H9 (cell line): ENCODE results near the gene SST. TPM values are rescaled to one million over a fixed set of nuclear protein-coding genes. Genes with fewer than 3 reads are reported as not detected.

Source experiments
- DNase-seq: peaks from one replicate; pipeline ENCODE4 v3.0.0-alpha.2; 2017
- H2AFZ ChIP-seq: one replicate; pipeline ENCODE4 v1.6.1; 2013; ENCODE audit warnings: mild to moderate bottlenecking, low read length, control low read depth, moderate library complexity
- H2AK5ac ChIP-seq: 2 replicates; pipeline ENCODE4 v1.6.1; 2013; ENCODE audit warnings: low read length, control low read depth, mixed read lengths; ENCODE audit not compliant: insufficient read length
- H2BK120ac ChIP-seq: one replicate; pipeline ENCODE4 v1.6.1; 2013; ENCODE audit warnings: low read depth, mild to moderate bottlenecking, low read length, control low read depth, inconsistent platforms; ENCODE audit not compliant: poor library complexity, severe bottlenecking
- H2BK12ac ChIP-seq: 2 replicates; pipeline ENCODE4 v1.6.1; 2013; ENCODE audit warnings: low read length, control low read depth, mixed read lengths, low read depth; ENCODE audit not compliant: insufficient read length
- H2BK15ac ChIP-seq: 2 replicates; pipeline ENCODE4 v1.6.1; 2013; ENCODE audit warnings: low read depth, low read length, control low read depth
- H2BK20ac ChIP-seq: one replicate; pipeline ENCODE4 v1.6.1; 2013; ENCODE audit warnings: low read depth, mild to moderate bottlenecking, low read length, control low read depth, inconsistent platforms; ENCODE audit not compliant: poor library complexity, severe bottlenecking
- H2BK5ac ChIP-seq: 2 replicates; pipeline ENCODE4 v1.6.1; 2013; ENCODE audit warnings: low read length, control low read depth, mixed read lengths; ENCODE audit not compliant: insufficient read length
- H3K14ac ChIP-seq: 2 replicates; pipeline ENCODE4 v1.6.1; 2013; ENCODE audit warnings: low read length, control low read depth; ENCODE audit not compliant: insufficient read depth
- H3K18ac ChIP-seq: 2 replicates; pipeline ENCODE4 v1.6.1; 2013; ENCODE audit warnings: low read depth, mild to moderate bottlenecking, mixed read lengths, low read length, control low read depth; ENCODE audit not compliant: insufficient read length
- H3K23ac ChIP-seq: 2 replicates; pipeline ENCODE4 v1.6.1; 2013; ENCODE audit warnings: low read length, control low read depth, mixed read lengths, low read depth; ENCODE audit not compliant: insufficient read length
- H3K23me2 ChIP-seq: 2 replicates; pipeline ENCODE4 v1.6.1; 2013; ENCODE audit warnings: low read depth, mild to moderate bottlenecking, mixed read lengths, low read length, control low read depth; ENCODE audit not compliant: insufficient read length, poor library complexity, severe bottlenecking
- H3K27ac ChIP-seq: 2 replicates; pipeline ENCODE4 v1.5.1; 2013; ENCODE audit warnings: low read length, control low read depth, mixed read lengths, low read depth; ENCODE audit not compliant: insufficient read length
- H3K27me3 ChIP-seq: 2 replicates; pipeline ENCODE4 v1.6.1; 2013; ENCODE audit warnings: low read length, control low read depth, inconsistent platforms; ENCODE audit not compliant: insufficient read depth
- H3K4ac ChIP-seq: 2 replicates; pipeline ENCODE4 v1.6.1; 2013; ENCODE audit warnings: low read depth, mild to moderate bottlenecking, control low read depth, inconsistent platforms, low read length, moderate library complexity
- H3K4me1 ChIP-seq: 2 replicates; pipeline ENCODE4 v1.6.1; 2013; ENCODE audit warnings: low read length, control low read depth, inconsistent platforms; ENCODE audit not compliant: insufficient read depth
- H3K4me2 ChIP-seq: 2 replicates; pipeline ENCODE4 v1.6.1; 2013; ENCODE audit warnings: low read length, control low read depth, mixed read lengths; ENCODE audit not compliant: insufficient read length, insufficient read depth
- H3K56ac ChIP-seq: 2 replicates; pipeline ENCODE4 v1.6.1; 2013; ENCODE audit warnings: low read depth, mild to moderate bottlenecking, mixed read lengths, low read length, control low read depth; ENCODE audit not compliant: insufficient read length
- H3K79me1 ChIP-seq: 2 replicates; pipeline ENCODE4 v1.6.1; 2013; ENCODE audit warnings: low read depth, mild to moderate bottlenecking, moderate library complexity, low read length, control low read depth, inconsistent platforms; ENCODE audit not compliant: insufficient read depth, poor library complexity, severe bottlenecking
- H3K79me2 ChIP-seq: 2 replicates; pipeline ENCODE4 v1.6.1; 2013; ENCODE audit warnings: low read length, control low read depth, inconsistent platforms; ENCODE audit not compliant: insufficient read depth
- H3K9ac ChIP-seq: 2 replicates; pipeline ENCODE4 v1.6.1; 2013; ENCODE audit warnings: low read length, control low read depth, mixed read lengths; ENCODE audit not compliant: insufficient read length; ENCODE audit errors: extremely low read depth
- H3K9me3 ChIP-seq: one replicate; pipeline ENCODE4 v1.6.1; 2013; ENCODE audit warnings: low read depth, low read length, inconsistent platforms; ENCODE audit not compliant: control insufficient read depth
- H3T11ph ChIP-seq: one replicate; pipeline ENCODE4 v1.6.1; 2013; ENCODE audit warnings: mild to moderate bottlenecking, low read length, control low read depth, inconsistent platforms
- H4K20me1 ChIP-seq: one replicate; pipeline ENCODE4 v1.6.1; 2013; ENCODE audit not compliant: control insufficient read depth, insufficient read length, insufficient read depth
- H4K5ac ChIP-seq: 2 replicates; pipeline ENCODE4 v1.6.1; 2013; ENCODE audit warnings: low read depth, mild to moderate bottlenecking, mixed read lengths, low read length, control low read depth; ENCODE audit not compliant: insufficient read length
- H4K8ac ChIP-seq: replicated peaks from 2 replicates; pipeline ENCODE4 v1.6.1; 2013; ENCODE audit warnings: low read length, control low read depth, mixed read lengths, low read depth; ENCODE audit not compliant: insufficient read length
- H4K91ac ChIP-seq: 2 replicates; pipeline ENCODE4 v1.6.1; 2013; ENCODE audit warnings: low read depth, mild to moderate bottlenecking, moderate library complexity, mixed read lengths, low read length, control low read depth; ENCODE audit not compliant: insufficient read length
- H3K27ac Mint-ChIP-seq, 3 experiments: 2 replicates in 2 of 3; 3 replicates in 1 of 3; pipeline ENCODE4 v1.8.0; 2020 to 2021; ENCODE audit warnings: mixed read lengths in 3 of 3, mild to moderate bottlenecking in 1 of 3, moderate library complexity in 1 of 3
- H3K27me3 Mint-ChIP-seq: 2 replicates; pipeline ENCODE4 v1.8.0; 2021; ENCODE audit warnings: low read depth, mild to moderate bottlenecking, moderate library complexity, mixed read lengths
- H3K36me3 Mint-ChIP-seq, 3 experiments: 2 replicates in 2 of 3; 3 replicates in 1 of 3; pipeline ENCODE4 v1.8.0; 2020 to 2021; ENCODE audit warnings: low read depth in 3 of 3, mixed read lengths in 3 of 3; ENCODE audit not compliant: insufficient read depth in 1 of 3
- H3K4me1 Mint-ChIP-seq, 2 experiments: 2 replicates each; pipeline ENCODE4 v1.8.0; 2020; ENCODE audit warnings: mixed read lengths in 2 of 2
- H3K4me3 Mint-ChIP-seq, 2 experiments: 2 replicates in 1 of 2; 3 replicates in 1 of 2; pipeline ENCODE4 v1.8.0; 2020 to 2021; ENCODE audit warnings: mild to moderate bottlenecking in 2 of 2, mixed read lengths in 2 of 2, moderate library complexity in 1 of 2
- H3K9me3 Mint-ChIP-seq, 2 experiments: 2 replicates in 1 of 2; 3 replicates in 1 of 2; pipeline ENCODE4 v1.8.0; 2020; ENCODE audit warnings: mild to moderate bottlenecking in 2 of 2, mixed read lengths in 2 of 2, moderate library complexity in 1 of 2
- CTCF ChIP-seq: fragments of 200-600 bp; sonication (generic); conservative IDR thresholded peaks from 3 replicates; pipeline ENCODE4 v1.8.0; 2021; ENCODE audit warnings: antibody characterized with exemption, mild to moderate bottlenecking
- WGBS: extraction: QIAGEN DNeasy Blood & Tissue Kit; methylation state at CpG from one replicate; pipeline ENCODE4 v1.1.7; 2013; ENCODE audit warnings: missing lambda C conversion rate, low lambda C conversion rate, mixed read lengths; ENCODE audit not compliant: insufficient read length; ENCODE audit errors: extremely low coverage; 5-methylcytosine and 5-hydroxymethylcytosine counted together
- total RNA-seq: library from RNA; stranded (reverse); gene quantifications from 2 replicates; pipeline ENCODE4 v1.2.1, GENCODE V29; 2021

SST gene
- total RNA-seq, 1 experiment from 2014 or later = not detected

- H3K9ac ChIP-seq = no peak overlapping the region
Measured at GRCh38 chr3:187639927-187640568, 30.1 kb downstream of the SST start.

More at GRCh38 chr3:187639927-187640568, 30.1 kb downstream of the SST start:
- Histone ChIP-seq H4K5ac (no peak overlapping the region), H2AFZ (no peak overlapping the region), H3K79me1 (no peaks in the 10 kb centered on the region), H2AK5ac (no peak overlapping the region), H3K4ac (no peak overlapping the region), H3K27me3 (no peaks in the 10 kb centered on the region), H3K18ac (no peak overlapping the region), H2BK20ac (no peak overlapping the region), H3K56ac (no peak overlapping the region), H4K20me1 (no peaks in the 10 kb centered on the region), H3K9me3 (no peaks in the 10 kb centered on the region), H3K4me2 (no peak overlapping the region), H3K27ac (no peak overlapping the region), H3K23ac (no peak overlapping the region), H3K79me2 (no peaks in the 10 kb centered on the region), H4K8ac (no peak overlapping the region), H3T11ph (no peak overlapping the region), H2BK12ac (no peak overlapping the region), H4K91ac (no peak overlapping the region), H2BK120ac (no peak overlapping the region), H3K14ac (no peak overlapping the region), H2BK5ac (no peak overlapping the region), H2BK15ac (no peak overlapping the region), H3K4me1 (no peaks in the 10 kb centered on the region), H3K23me2 (no peaks in the 10 kb centered on the region)
- no peak for TF ChIP-seq CTCF
- H3K4me1 Mint-ChIP-seq = peaks cover 3 to 4% of the 10 kb centered on the region in 2 experiments; a peak in 3 of 4 replicates
- peaks cover 4% of the 10 kb centered on the region for H3K27me3 Mint-ChIP-seq
- no CpG with 5 or more reads among the region's 5 CpGs for whole genome bisulfite sequencing
- H3K4me3 Mint-ChIP-seq = no peak overlapping the region
- DNase-seq = no peak
- H3K36me3 Mint-ChIP-seq = peaks cover 3 to 9% (median 3%) of the 10 kb centered on the region in 3 experiments; a peak in 6 of 7 replicates
- H3K27ac Mint-ChIP-seq = no peak overlapping the region
- H3K9me3 Mint-ChIP-seq = peaks cover 10% of the 10 kb centered on the region in 2 experiments; a peak in 4 of 5 replicates
